Neuronal stem cell (in vitro differentiated cells): ENCODE results near the gene PNLIPRP2.

Experiments
- DNase-seq: peaks from one replicate; pipeline ENCODE4 v3.0.0-alpha.2; 2013; ENCODE audit warnings: low spot score
- H2AFZ ChIP-seq: one replicate; pipeline ENCODE4 v1.6.1; 2013; ENCODE audit warnings: mild to moderate bottlenecking, low read length, inconsistent platforms
- H2AK5ac ChIP-seq: 2 replicates; pipeline ENCODE4 v1.6.1; 2013; ENCODE audit warnings: low read depth, mild to moderate bottlenecking, inconsistent platforms, low read length, moderate library complexity, mixed read lengths
- H2BK120ac ChIP-seq: 2 replicates; pipeline ENCODE4 v1.6.1; 2013; ENCODE audit warnings: low read depth, mild to moderate bottlenecking, inconsistent platforms, low read length, moderate library complexity, mixed read lengths
- H2BK12ac ChIP-seq: one replicate; pipeline ENCODE4 v1.6.1; 2013; ENCODE audit warnings: low read length, inconsistent platforms
- H2BK15ac ChIP-seq: 2 replicates; pipeline ENCODE4 v1.6.1; 2013; ENCODE audit warnings: mild to moderate bottlenecking, low read length, inconsistent platforms, mixed read lengths
- H2BK5ac ChIP-seq: one replicate; pipeline ENCODE4 v1.6.1; 2013; ENCODE audit warnings: inconsistent platforms, mild to moderate bottlenecking, low read length, moderate library complexity
- H3K14ac ChIP-seq: one replicate; pipeline ENCODE4 v1.6.1; 2013; ENCODE audit warnings: low read length, inconsistent platforms
- H3K18ac ChIP-seq: 2 replicates; pipeline ENCODE4 v1.6.1; 2013; ENCODE audit warnings: low read length, inconsistent platforms
- H3K23ac ChIP-seq: 2 replicates; pipeline ENCODE4 v1.6.1; 2013; ENCODE audit warnings: low read depth, mild to moderate bottlenecking, mixed read lengths, low read length, inconsistent platforms; ENCODE audit not compliant: poor library complexity
- H3K27ac ChIP-seq: replicated peaks from 3 replicates; pipeline ENCODE4 v1.5.1; 2013; ENCODE audit warnings: low read length, inconsistent platforms
- H3K27me3 ChIP-seq, 3 experiments: 2 replicates each; pipeline ENCODE4 v1.6.1; 2013; ENCODE audit warnings: low read length in 3 of 3, mild to moderate bottlenecking in 2 of 3, inconsistent platforms in 1 of 3, low read depth in 1 of 3, mixed read lengths in 1 of 3, moderate library complexity in 1 of 3; ENCODE audit not compliant: control insufficient read depth in 3 of 3, insufficient read depth in 3 of 3
- H3K36me3 ChIP-seq, 2 donors: replicated peaks in 1 of 2; 2 replicates each; pipeline ENCODE4 v1.6.1; 2013; ENCODE audit warnings: low read length in 2 of 2; ENCODE audit not compliant: control insufficient read depth in 2 of 2, insufficient read depth in 2 of 2
- H3K4ac ChIP-seq: 2 replicates; pipeline ENCODE4 v1.6.1; 2013; ENCODE audit warnings: inconsistent platforms, mild to moderate bottlenecking, low read length, moderate library complexity
- H3K4me1 ChIP-seq, 2 donors: 1 replicate in 1 of 2; 2 replicates in 1 of 2; pipeline ENCODE4 v1.6.1; 2013; ENCODE audit warnings: low read length in 2 of 2, low read depth in 1 of 2; ENCODE audit not compliant: control insufficient read depth in 2 of 2, insufficient read depth in 1 of 2
- H3K4me2 ChIP-seq: one replicate; pipeline ENCODE4 v1.6.1; 2013; ENCODE audit warnings: mild to moderate bottlenecking, low read length, inconsistent platforms; ENCODE audit not compliant: insufficient read depth, poor library complexity, severe bottlenecking
- H3K4me3 ChIP-seq, 2 donors: 2 replicates each; pipeline ENCODE4 v1.5.1; 2013; ENCODE audit warnings: low read length in 2 of 2, mild to moderate bottlenecking in 2 of 2, inconsistent platforms in 1 of 2, moderate library complexity in 1 of 2
- H3K79me1 ChIP-seq: one replicate; pipeline ENCODE4 v1.6.1; 2013; ENCODE audit warnings: low read depth, mild to moderate bottlenecking, inconsistent platforms, low read length, moderate library complexity
- H3K9ac ChIP-seq: one replicate; pipeline ENCODE4 v1.6.1; 2013; ENCODE audit warnings: mild to moderate bottlenecking, low read depth, low read length, inconsistent platforms; ENCODE audit not compliant: poor library complexity
- H3K9me3 ChIP-seq, 2 donors: replicated peaks in 1 of 2; 2 replicates each; pipeline versions ENCODE3 to v1.6.1; 2013; ENCODE audit warnings: low read length in 2 of 2, mild to moderate bottlenecking in 2 of 2, inconsistent platforms in 1 of 2, low read depth in 1 of 2, mixed read lengths in 1 of 2, moderate library complexity in 1 of 2; ENCODE audit not compliant: control insufficient read depth in 2 of 2, insufficient read depth in 1 of 2
- H4K8ac ChIP-seq: one replicate; pipeline ENCODE4 v1.6.1; 2013; ENCODE audit warnings: low read depth, mild to moderate bottlenecking, inconsistent platforms, low read length, moderate library complexity
- H4K91ac ChIP-seq: one replicate; pipeline ENCODE4 v1.6.1; 2013; ENCODE audit warnings: low read length, low read depth, mild to moderate bottlenecking, inconsistent platforms; ENCODE audit not compliant: poor library complexity
- WGBS, 2 donors: extraction: QIAGEN DNeasy Blood & Tissue Kit; methylation state at CpG; one replicate each; pipeline ENCODE4 v1.1.7; 2013; ENCODE audit warnings: missing lambda C conversion rate in 2 of 2, mixed read lengths in 1 of 2; ENCODE audit not compliant: insufficient read length in 2 of 2, insufficient replicate concordance in 1 of 2; ENCODE audit errors: extremely low coverage in 2 of 2; 5-methylcytosine and 5-hydroxymethylcytosine counted together

PNLIPRP2 gene

GRCh38 chr10:116646502-116646901 is 25.7 kb downstream of the PNLIPRP2 start:
- no CpG with 5 or more reads among the region's 5 CpGs for WGBS, 2 donors
- H3K23ac ChIP-seq, result no peak overlapping the region

DNA sequence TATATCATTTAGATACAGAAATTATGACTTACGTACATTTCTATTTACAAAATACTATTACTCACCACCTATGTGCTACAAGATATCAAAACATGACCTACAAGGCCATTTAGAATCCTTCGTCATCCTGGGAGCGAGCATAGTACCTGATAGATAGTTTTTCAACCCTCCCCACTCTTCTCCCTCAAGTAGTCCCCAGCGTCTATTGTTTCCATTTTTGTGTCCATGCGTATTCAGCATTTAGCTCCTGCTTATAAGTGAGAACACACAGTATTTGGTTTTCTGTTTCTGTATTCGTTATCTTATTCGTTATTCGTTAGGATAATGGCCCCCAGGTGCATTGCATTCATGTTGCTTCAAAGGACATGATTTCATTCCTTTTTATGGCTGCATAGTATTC is 28.1 kb downstream of the PNLIPRP2 start:
- no peak overlapping the region for H2AK5ac ChIP-seq
- H2BK12ac ChIP-seq, result no peak overlapping the region
- no peak overlapping the region for H3K9ac ChIP-seq
- no peak overlapping the region for H3K4ac ChIP-seq
- H3K4me3 ChIP-seq, result no peak overlapping the region
- H3K27me3 ChIP-seq, result no peaks in the 10 kb centered on the region
- H4K91ac ChIP-seq, result no peak overlapping the region
- H3K14ac ChIP-seq, result no peak overlapping the region
- no peaks in the 10 kb centered on the region for H3K79me1 ChIP-seq
- H2AFZ ChIP-seq, result no peak overlapping the region
- H3K4me1 ChIP-seq, result no peaks in the 10 kb centered on the region
- no peak overlapping the region for H2BK120ac ChIP-seq
- no peak overlapping the region for H4K8ac ChIP-seq
- H3K27ac ChIP-seq, result no peak overlapping the region
- H3K23ac ChIP-seq, result no peak overlapping the region
- H3K9me3 ChIP-seq, result no peaks in the 10 kb centered on the region
- no peak overlapping the region for H3K4me2 ChIP-seq
- DNase-seq, result no peak
- no CpG with 5 or more reads among the region's 8 CpGs for WGBS, 2 donors
- H3K36me3 ChIP-seq, result no peaks in the 10 kb centered on the region
- H2BK5ac ChIP-seq, result no peak overlapping the region
- H2BK15ac ChIP-seq, result no peak overlapping the region
- H3K18ac ChIP-seq, result no peak overlapping the region

More at GRCh38 chr10:116646502-116646901, 25.7 kb downstream of the PNLIPRP2 start:
- Histone ChIP-seq H3K79me1 (no peaks in the 10 kb centered on the region), H4K91ac (no peak overlapping the region), H2BK120ac (no peak overlapping the region), H3K4me2 (no peak overlapping the region), H3K4me1 (no peaks in the 10 kb centered on the region), H3K9me3 (no peaks in the 10 kb centered on the region), H3K27ac (no peak overlapping the region), H3K14ac (no peak overlapping the region), H2BK12ac (no peak overlapping the region), H3K4me3 (no peak overlapping the region), H2BK15ac (no peak overlapping the region), H3K36me3 (no peaks in the 10 kb centered on the region), H3K18ac (no peak overlapping the region), H3K9ac (no peak overlapping the region), H2BK5ac (no peak overlapping the region), H2AK5ac (peak overlapping the region; percentile 30), H2AFZ (no peak overlapping the region), H3K27me3 (no peaks in the 10 kb centered on the region), H3K4ac (no peak overlapping the region), H4K8ac (no peak overlapping the region)
- DNase-seq, result no peak

- no peaks in the 10 kb centered on the region for H3K4me1 ChIP-seq
- no peak overlapping the region for H3K27ac ChIP-seq
- WGBS, 2 donors, result no CpG with 5 or more reads among the region's 1 CpG
- H3K27me3 ChIP-seq, result no peaks in the 10 kb centered on the region
- no peak overlapping the region for H4K8ac ChIP-seq
- no peak overlapping the region for H3K4me2 ChIP-seq
- H2BK12ac ChIP-seq, result no peak overlapping the region
- H2AFZ ChIP-seq, result no peak overlapping the region
- no peak overlapping the region for H2AK5ac ChIP-seq
- H3K4ac ChIP-seq, result no peak overlapping the region
- H2BK5ac ChIP-seq, result no peak overlapping the region
- H3K18ac ChIP-seq, result no peak overlapping the region
- no peaks in the 10 kb centered on the region for H3K36me3 ChIP-seq
- no peak overlapping the region for H2BK15ac ChIP-seq
- no peaks in the 10 kb centered on the region for H3K79me1 ChIP-seq
- no peak overlapping the region for H4K91ac ChIP-seq
- no peak overlapping the region for H3K23ac ChIP-seq
- no peak for DNase-seq
- no peak overlapping the region for H3K4me3 ChIP-seq
- no peaks in the 10 kb centered on the region for H3K9me3 ChIP-seq
- H3K9ac ChIP-seq, result no peak overlapping the region
- no peak overlapping the region for H2BK120ac ChIP-seq
- H3K14ac ChIP-seq, result no peak overlapping the region
These were observed 33.1 kb downstream of the PNLIPRP2 start for GRCh38 chr10:116653885-116654284.

- Histone ChIP-seq H3K4me2 (no peak overlapping the region), H3K9ac (no peak overlapping the region), H3K18ac (no peak overlapping the region), H2BK12ac (no peak overlapping the region), H3K4me3 (no peak overlapping the region), H3K23ac (no peak overlapping the region), H3K9me3 (no peaks in the 10 kb centered on the region), H2BK15ac (no peak overlapping the region), H2BK120ac (no peak overlapping the region), H2AFZ (no peak overlapping the region), H3K14ac (no peak overlapping the region), H2BK5ac (no peak overlapping the region), H3K27me3 (no peaks in the 10 kb centered on the region), H3K36me3 (no peaks in the 10 kb centered on the region), H4K91ac (no peak overlapping the region), H3K4ac (no peak overlapping the region), H3K4me1 (no peaks in the 10 kb centered on the region), H2AK5ac (no peak overlapping the region), H3K79me1 (no peaks in the 10 kb centered on the region), H4K8ac (no peak overlapping the region), H3K27ac (no peak overlapping the region)
- WGBS, 2 donors, result no CpG with 5 or more reads among the region's 4 CpGs
- no peak for DNase-seq
These were observed 34.1 kb downstream of the PNLIPRP2 start for GRCh38 chr10:116654816-116655215.
